ENCODE data around the gene UQCRHL.

- no peak for TF ChIP-seq POLR2A (IDR thresholded peaks at IDR 0.05)
- TF ChIP-seq CTCF (IDR thresholded peaks at IDR 0.05), result no peak
These were observed 328 bp downstream of the UQCRHL start for GRCh38 chr1:15807121-15807520.

All from heart left ventricle (tissue), 13 donors.